ENCODE measurements around the gene C19orf73. TPM values are rescaled to one million over a fixed set of nuclear protein-coding genes. Genes with fewer than 3 reads are reported as not detected.
A peak's percentile ranks its signal among the peaks of the same experiment; 100 is the strongest.

Gene C19orf73
- total RNA-seq, 3 donors from 2014 or later (not counting 1 experiment from before 2014, with no cell fraction given), result 2.3 to 2.7 (median 2.7) TPM

DNA sequence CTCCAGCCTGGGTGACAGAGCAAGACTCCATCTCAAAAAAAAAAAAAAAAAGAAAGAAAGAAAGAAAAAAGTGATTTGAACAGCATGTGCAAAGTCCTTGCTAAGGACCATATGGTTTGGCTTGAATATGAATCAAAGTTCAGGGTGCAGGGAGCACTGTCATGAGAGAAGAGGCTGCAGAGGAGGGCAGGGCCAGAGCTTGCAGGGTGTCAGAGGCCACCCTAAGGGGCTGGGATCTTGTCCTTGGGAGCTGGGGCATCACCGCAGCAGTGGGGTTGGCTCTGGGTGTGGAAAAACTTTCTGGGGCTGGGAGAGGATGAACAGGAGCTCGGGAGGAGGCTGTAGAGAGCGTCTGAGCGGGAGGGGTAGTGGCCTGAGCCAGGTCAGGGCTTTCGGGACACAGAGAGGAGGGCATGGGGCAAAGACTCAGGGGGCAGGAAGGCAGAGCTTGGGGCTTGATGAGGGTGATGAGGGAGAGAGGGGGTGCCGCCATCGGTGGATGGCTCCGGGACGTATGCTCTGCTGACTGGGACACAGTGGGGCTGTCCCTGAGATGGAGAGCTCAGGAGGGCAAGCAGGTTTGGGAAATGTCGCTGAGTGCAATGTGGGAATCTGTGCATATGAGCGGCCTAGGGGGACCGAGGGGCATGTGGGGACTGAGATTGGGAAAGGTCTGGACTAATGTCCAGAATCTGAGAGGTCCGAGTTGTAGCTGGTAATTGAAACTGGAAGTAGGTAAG is 41.7 kb upstream of the C19orf73 start:
- intact Hi-C loops (cut with micrococcal nuclease), result no loop called here
- peaks cover 7% of the 10 kb centered on the region for H3K36me3 Mint-ChIP-seq
- H3K9me3 Mint-ChIP-seq, result no peaks in the 10 kb centered on the region
- peaks cover 26 to 30% of the 10 kb centered on the region in 2 donors for H3K27me3 Mint-ChIP-seq (ENCODE audit: low read depth in 2 of 2)
- no peak overlapping the region for H3K4me3 ChIP-seq (ENCODE audit: low read length)
- H3K4me3 Mint-ChIP-seq, result no peak overlapping the region
- no peak overlapping the region for H3K27ac ChIP-seq (ENCODE audit: low read length)
- 88% methylated on average over 13 of the region's 13 CpGs for WGBS (ENCODE audit: insufficient coverage)
- ATAC-seq (no peak), DNase-seq (no peak)
- H3K27ac Mint-ChIP-seq, result no peak overlapping the region
- H3K36me3 ChIP-seq (ENCODE audit: control insufficient read depth, insufficient read depth, low read length), result no peaks in the 10 kb centered on the region
- TF ChIP-seq, protein P1, sequence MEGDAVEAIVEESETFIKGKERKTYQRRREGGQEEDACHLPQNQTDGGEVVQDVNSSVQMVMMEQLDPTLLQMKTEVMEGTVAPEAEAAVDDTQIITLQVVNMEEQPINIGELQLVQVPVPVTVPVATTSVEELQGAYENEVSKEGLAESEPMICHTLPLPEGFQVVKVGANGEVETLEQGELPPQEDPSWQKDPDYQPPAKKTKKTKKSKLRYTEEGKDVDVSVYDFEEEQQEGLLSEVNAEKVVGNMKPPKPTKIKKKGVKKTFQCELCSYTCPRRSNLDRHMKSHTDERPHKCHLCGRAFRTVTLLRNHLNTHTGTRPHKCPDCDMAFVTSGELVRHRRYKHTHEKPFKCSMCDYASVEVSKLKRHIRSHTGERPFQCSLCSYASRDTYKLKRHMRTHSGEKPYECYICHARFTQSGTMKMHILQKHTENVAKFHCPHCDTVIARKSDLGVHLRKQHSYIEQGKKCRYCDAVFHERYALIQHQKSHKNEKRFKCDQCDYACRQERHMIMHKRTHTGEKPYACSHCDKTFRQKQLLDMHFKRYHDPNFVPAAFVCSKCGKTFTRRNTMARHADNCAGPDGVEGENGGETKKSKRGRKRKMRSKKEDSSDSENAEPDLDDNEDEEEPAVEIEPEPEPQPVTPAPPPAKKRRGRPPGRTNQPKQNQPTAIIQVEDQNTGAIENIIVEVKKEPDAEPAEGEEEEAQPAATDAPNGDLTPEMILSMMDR (IDR thresholded peaks at IDR 0.05), result no peak
- H3K4me1 Mint-ChIP-seq, result peaks cover 7 to 12% of the 10 kb centered on the region in 2 donors
- H3K9me3 ChIP-seq (ENCODE audit: control insufficient read depth, insufficient read depth, low read length), result no peaks in the 10 kb centered on the region
- H3K27me3 ChIP-seq (ENCODE audit: control insufficient read depth, insufficient read depth, low read length), result peaks cover 9% of the 10 kb centered on the region
- H3K4me1 ChIP-seq (ENCODE audit: control insufficient read depth, insufficient read depth, low read length), result peaks cover 8% of the 10 kb centered on the region

DNA sequence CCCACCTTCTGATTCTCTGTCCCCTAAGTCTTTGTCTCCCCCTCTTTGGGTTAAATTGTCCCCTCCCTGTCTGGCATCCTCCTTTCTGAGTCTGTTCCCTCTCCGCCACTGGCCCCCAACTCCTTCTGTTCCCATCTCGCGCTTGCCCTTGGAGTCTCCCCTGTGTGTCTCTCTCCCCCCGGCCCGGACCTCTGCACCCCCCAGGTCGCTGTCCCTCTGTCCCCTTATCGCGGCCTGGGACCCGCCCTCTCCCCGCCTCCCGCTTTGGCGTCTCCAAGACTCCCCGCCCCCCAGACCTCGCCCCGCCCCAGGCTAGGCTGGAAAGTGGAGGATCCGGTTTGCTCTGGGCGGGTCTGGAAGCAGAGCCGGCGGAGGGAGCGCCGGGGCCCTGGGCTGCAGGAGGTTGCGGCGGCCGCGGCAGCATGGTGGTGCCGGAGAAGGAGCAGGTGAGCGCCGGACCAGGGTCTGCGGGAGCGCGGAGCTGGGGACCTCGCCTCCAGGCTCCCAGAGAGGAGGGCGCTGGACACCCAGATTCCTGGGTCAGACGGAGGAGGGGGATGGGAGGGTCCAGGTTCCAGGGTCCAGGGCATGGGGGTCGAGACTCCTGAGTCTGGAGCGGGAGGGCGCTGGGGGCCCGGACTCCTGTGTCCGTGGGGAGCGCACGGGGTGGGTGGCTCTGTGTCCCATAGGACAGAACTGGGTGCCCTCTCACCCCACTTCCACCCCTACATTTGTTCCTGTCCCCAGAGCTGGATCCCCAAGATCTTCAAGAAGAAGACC is 38.7 kb upstream of the C19orf73 start, which contains the start of gene TRPM4:
Gene TRPM4, plus strand, starts transcription at position 348 of the 780 bp plus-strand sequence. Its CDS starts 75 bp downstream, at position 423.
- Mint-ChIP-seq H3K36me3 (peaks cover 7% of the 10 kb centered on the region), H3K4me3 (peak within 1 kb of the TSS; percentile 54), H3K27me3 (ENCODE audit: low read depth in 2 of 2) (peaks cover 35 to 53% of the 10 kb centered on the region in 2 donors), H3K27ac (no peak within 1 kb of the TSS), H3K9me3 (no peaks in the 10 kb centered on the region), H3K4me1 (peaks cover 7 to 17% of the 10 kb centered on the region in 2 donors)
- Histone ChIP-seq H3K36me3 (ENCODE audit: control insufficient read depth, insufficient read depth, low read length) (no peaks in the 10 kb centered on the region), H3K4me3 (ENCODE audit: low read length) (no peak within 1 kb of the TSS), H3K27ac (ENCODE audit: low read length) (no peak within 1 kb of the TSS), H3K27me3 (ENCODE audit: control insufficient read depth, insufficient read depth, low read length) (peaks cover 9% of the 10 kb centered on the region), H3K4me1 (ENCODE audit: control insufficient read depth, insufficient read depth, low read length) (peaks cover 8% of the 10 kb centered on the region), H3K9me3 (ENCODE audit: control insufficient read depth, insufficient read depth, low read length) (no peaks in the 10 kb centered on the region)
- ATAC-seq (peak; percentile 21 to 46 (median 40)), DNase-seq (peak in 1 of 2 donors; percentile 38)
- intact Hi-C loops (cut with micrococcal nuclease), result no loop called here
- TF ChIP-seq, protein P1 (IDR thresholded peaks at IDR 0.05), result no peak
- 2% methylated on average over 41 of the region's 41 CpGs for WGBS (ENCODE audit: insufficient coverage)

DNA sequence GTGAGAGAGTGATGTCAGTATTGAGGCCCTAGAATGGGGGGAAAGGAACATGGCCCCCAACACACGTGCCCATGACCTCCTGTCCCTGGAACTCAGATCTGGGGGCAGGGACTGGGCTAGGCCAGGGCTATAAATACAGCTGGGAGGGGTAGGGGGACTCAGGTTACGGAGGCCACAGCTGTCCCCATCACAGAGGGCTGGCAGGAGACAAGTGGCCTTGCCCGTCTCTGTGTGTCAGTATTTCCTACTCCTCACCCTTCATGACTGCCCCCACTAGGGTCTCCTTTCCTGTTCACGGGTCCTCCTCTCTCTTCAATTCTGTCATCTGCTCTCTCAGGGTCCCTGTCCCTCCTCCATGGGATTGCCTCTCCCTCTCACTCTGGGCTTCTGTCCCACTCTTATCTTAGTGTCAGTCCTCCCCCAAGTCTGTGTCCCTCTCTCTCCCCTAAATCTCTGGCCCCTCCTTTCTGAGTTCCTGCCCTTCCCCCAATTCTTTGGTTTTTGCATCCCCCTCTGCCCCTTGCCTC is 36.9 kb upstream of the C19orf73 start:
- peaks cover 12% of the 10 kb centered on the region for H3K27me3 ChIP-seq (ENCODE audit: control insufficient read depth, insufficient read depth, low read length)
- no peaks in the 10 kb centered on the region for H3K9me3 Mint-ChIP-seq
- no peaks in the 10 kb centered on the region for H3K36me3 ChIP-seq (ENCODE audit: control insufficient read depth, insufficient read depth, low read length)
- DNase-seq, result no peak
- no peak overlapping the region for H3K4me3 Mint-ChIP-seq
- no peak for ATAC-seq
- peaks cover 34 to 56% of the 10 kb centered on the region in 2 donors for H3K27me3 Mint-ChIP-seq (ENCODE audit: low read depth in 2 of 2)
- peaks cover 19% of the 10 kb centered on the region for H3K4me1 ChIP-seq (ENCODE audit: control insufficient read depth, insufficient read depth, low read length)
- peaks cover 7% of the 10 kb centered on the region for H3K36me3 Mint-ChIP-seq
- no peak overlapping the region for H3K4me3 ChIP-seq (ENCODE audit: low read length)
- H3K27ac ChIP-seq (ENCODE audit: low read length), result no peak overlapping the region
- TF ChIP-seq, protein P1 (IDR thresholded peaks at IDR 0.05), result no peak
- intact Hi-C loops (cut with micrococcal nuclease), result no loop called here
- no peak overlapping the region for H3K27ac Mint-ChIP-seq
- peaks cover 14 to 30% of the 10 kb centered on the region in 2 donors for H3K4me1 Mint-ChIP-seq
- 56% methylated on average over 4 of the region's 4 CpGs for WGBS (ENCODE audit: insufficient coverage)
- H3K9me3 ChIP-seq (ENCODE audit: control insufficient read depth, insufficient read depth, low read length), result no peaks in the 10 kb centered on the region

All from natural killer cell (primary cell).